ENCODE data around the gene GPR132. TPM values are rescaled to one million over a fixed set of nuclear protein-coding genes. Genes with fewer than 3 reads are reported as not detected.

Gene GPR132
- total RNA-seq, 1 donor from 2014 or later = 2.2 TPM

DNA sequence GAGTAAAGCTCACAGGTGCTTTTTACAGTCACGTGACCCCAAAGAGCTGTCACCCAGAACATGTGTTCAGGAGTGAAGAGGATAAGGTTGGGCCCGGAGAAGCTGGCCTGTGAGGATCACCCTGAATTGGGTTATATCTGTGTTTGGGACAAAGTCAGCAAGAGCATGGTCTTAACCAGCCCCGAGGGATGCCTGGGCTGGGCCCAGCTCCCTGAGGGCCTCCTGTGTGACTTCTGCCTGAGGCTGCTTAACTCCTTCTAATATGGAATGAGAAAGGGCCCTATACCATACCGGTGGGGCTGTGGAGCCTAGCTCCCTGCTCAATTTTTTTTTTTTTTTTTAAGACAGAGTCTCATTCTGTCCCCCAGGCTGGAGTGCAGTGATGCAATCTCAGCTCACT is 46.8 kb downstream of the GPR132 start:
- Histone ChIP-seq H3K27me3 (ENCODE audit: insufficient read depth, low read length) (no peaks in the 10 kb centered on the region), H3K9ac (ENCODE audit: low read length) (no peak overlapping the region), H3K9me3 (ENCODE audit: insufficient read depth, low read depth, low read length) (no peaks in the 10 kb centered on the region), H3K4me3 (ENCODE audit: insufficient read depth, low read depth, low read length) (peak overlapping the region; percentile 10), H3K4me2 (ENCODE audit: low read length) (peak overlapping the region; percentile 92), H3K36me3 (ENCODE audit: insufficient read depth, low read length) (no peaks in the 10 kb centered on the region), H4K20me1 (ENCODE audit: insufficient read depth, low read length) (peaks cover 65% of the 10 kb centered on the region), H3K79me2 (ENCODE audit: insufficient read depth, low read length) (peaks cover 85% of the 10 kb centered on the region), H2AFZ (ENCODE audit: low read depth, low read length) (no peak overlapping the region), H3K4me1 (ENCODE audit: insufficient read depth, low read length) (peaks cover 38% of the 10 kb centered on the region), H3K27ac (ENCODE audit: low read depth, low read length) (no peak overlapping the region)
- Mint-ChIP-seq H3K27ac (ENCODE audit: unreplicated experiment) (no peak overlapping the region), H3K36me3 (ENCODE audit: low read depth, unreplicated experiment) (peaks cover 5% of the 10 kb centered on the region), H3K4me3 (ENCODE audit: unreplicated experiment) (no peak overlapping the region), H3K27me3 (ENCODE audit: low read depth, unreplicated experiment) (no peaks in the 10 kb centered on the region), H3K9me3 (ENCODE audit: unreplicated experiment) (no peaks in the 10 kb centered on the region), H3K4me1 (ENCODE audit: low read depth, unreplicated experiment) (peaks cover 16% of the 10 kb centered on the region)
- TF ChIP-seq, protein P1, sequence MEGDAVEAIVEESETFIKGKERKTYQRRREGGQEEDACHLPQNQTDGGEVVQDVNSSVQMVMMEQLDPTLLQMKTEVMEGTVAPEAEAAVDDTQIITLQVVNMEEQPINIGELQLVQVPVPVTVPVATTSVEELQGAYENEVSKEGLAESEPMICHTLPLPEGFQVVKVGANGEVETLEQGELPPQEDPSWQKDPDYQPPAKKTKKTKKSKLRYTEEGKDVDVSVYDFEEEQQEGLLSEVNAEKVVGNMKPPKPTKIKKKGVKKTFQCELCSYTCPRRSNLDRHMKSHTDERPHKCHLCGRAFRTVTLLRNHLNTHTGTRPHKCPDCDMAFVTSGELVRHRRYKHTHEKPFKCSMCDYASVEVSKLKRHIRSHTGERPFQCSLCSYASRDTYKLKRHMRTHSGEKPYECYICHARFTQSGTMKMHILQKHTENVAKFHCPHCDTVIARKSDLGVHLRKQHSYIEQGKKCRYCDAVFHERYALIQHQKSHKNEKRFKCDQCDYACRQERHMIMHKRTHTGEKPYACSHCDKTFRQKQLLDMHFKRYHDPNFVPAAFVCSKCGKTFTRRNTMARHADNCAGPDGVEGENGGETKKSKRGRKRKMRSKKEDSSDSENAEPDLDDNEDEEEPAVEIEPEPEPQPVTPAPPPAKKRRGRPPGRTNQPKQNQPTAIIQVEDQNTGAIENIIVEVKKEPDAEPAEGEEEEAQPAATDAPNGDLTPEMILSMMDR (IDR thresholded peaks at IDR 0.05; ENCODE audit: insufficient read depth, low read depth, low read length) = no peak
- no peak for TF ChIP-seq EZH2 (IDR thresholded peaks at IDR 0.05; ENCODE audit: insufficient read depth, low read length)
- no peak for FAIRE-seq
- DNase-seq (ENCODE audit: low read depth) = no peak

DNA sequence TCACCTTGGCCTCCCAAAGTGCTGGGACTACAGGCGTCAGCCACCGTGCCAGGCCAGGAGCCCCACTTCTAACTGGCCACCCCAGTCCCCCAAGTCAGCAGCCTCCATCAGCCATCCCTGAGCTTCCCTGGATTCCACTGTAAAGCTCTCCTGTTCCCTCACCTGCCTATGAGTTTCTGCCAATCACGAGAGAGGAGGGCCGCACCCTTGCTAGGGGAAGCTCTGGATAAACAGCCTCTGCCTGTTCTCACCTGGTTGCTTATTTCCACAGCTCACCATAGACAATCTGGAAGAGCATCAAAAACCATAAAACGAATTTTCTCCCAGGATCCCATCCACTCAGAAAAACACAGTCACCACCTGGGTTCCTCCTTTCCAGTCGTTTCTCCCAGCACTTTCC is 49.3 kb downstream of the GPR132 start:
- H4K20me1 ChIP-seq (ENCODE audit: insufficient read depth, low read length) = peaks cover 89% of the 10 kb centered on the region
- H3K36me3 Mint-ChIP-seq (ENCODE audit: low read depth, unreplicated experiment) = peaks cover 5% of the 10 kb centered on the region
- FAIRE-seq = no peak

DNA sequence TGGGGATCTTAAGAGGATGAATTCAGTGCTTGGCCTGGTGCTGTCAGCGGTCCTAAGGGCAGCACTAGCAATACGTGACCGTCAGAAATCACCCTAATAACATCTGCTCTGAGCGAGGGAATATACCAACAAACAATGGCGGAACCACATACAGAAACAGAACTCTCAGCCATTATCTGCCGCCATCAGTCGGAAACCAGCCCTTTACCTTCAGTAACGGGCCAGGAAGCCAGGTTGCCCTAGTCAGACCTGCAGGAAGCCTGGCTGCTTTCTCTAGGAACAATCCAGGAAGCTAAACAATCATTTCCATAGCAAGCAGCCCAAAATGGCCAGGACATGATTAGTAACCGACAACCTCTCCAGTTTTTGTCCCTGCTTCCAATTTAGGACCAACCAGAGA is 50.0 kb downstream of the GPR132 start:
- DNase-seq (ENCODE audit: low read depth) (no peak), FAIRE-seq (no peak)
- Histone ChIP-seq H3K27me3 (ENCODE audit: insufficient read depth, low read length) (no peaks in the 10 kb centered on the region), H3K4me1 (ENCODE audit: insufficient read depth, low read length) (peaks cover 23% of the 10 kb centered on the region), H3K4me2 (ENCODE audit: low read length) (peak overlapping the region; percentile 61), H4K20me1 (ENCODE audit: insufficient read depth, low read length) (peaks cover 94% of the 10 kb centered on the region), H3K36me3 (ENCODE audit: insufficient read depth, low read length) (peaks cover 5% of the 10 kb centered on the region), H3K9ac (ENCODE audit: low read length) (no peak overlapping the region), H2AFZ (ENCODE audit: low read depth, low read length) (no peak overlapping the region), H3K4me3 (ENCODE audit: insufficient read depth, low read depth, low read length) (no peak overlapping the region), H3K27ac (ENCODE audit: low read depth, low read length) (no peak overlapping the region), H3K79me2 (ENCODE audit: insufficient read depth, low read length) (peaks cover 100% of the 10 kb centered on the region), H3K9me3 (ENCODE audit: insufficient read depth, low read depth, low read length) (no peaks in the 10 kb centered on the region)
- Mint-ChIP-seq H3K36me3 (ENCODE audit: low read depth, unreplicated experiment) (peaks cover 7% of the 10 kb centered on the region), H3K4me3 (ENCODE audit: unreplicated experiment) (no peak overlapping the region), H3K27ac (ENCODE audit: unreplicated experiment) (no peak overlapping the region), H3K9me3 (ENCODE audit: unreplicated experiment) (no peaks in the 10 kb centered on the region), H3K27me3 (ENCODE audit: low read depth, unreplicated experiment) (no peaks in the 10 kb centered on the region), H3K4me1 (ENCODE audit: low read depth, unreplicated experiment) (peaks cover 7% of the 10 kb centered on the region)
- TF ChIP-seq, protein P1 (IDR thresholded peaks at IDR 0.05; ENCODE audit: insufficient read depth, low read depth, low read length) = no peak
- no peak for TF ChIP-seq EZH2 (IDR thresholded peaks at IDR 0.05; ENCODE audit: insufficient read depth, low read length)

More for the DNA sequence above, 49.3 kb downstream of the GPR132 start:
- H2AFZ ChIP-seq (ENCODE audit: low read depth, low read length) = no peak overlapping the region
- Mint-ChIP-seq H3K4me3 (ENCODE audit: unreplicated experiment) (no peak overlapping the region), H3K4me1 (ENCODE audit: low read depth, unreplicated experiment) (peaks cover 7% of the 10 kb centered on the region), H3K27ac (ENCODE audit: unreplicated experiment) (no peak overlapping the region), H3K9me3 (ENCODE audit: unreplicated experiment) (no peaks in the 10 kb centered on the region), H3K27me3 (ENCODE audit: low read depth, unreplicated experiment) (no peaks in the 10 kb centered on the region)
- DNase-seq (ENCODE audit: low read depth) = no peak
- peaks cover 99% of the 10 kb centered on the region for H3K79me2 ChIP-seq (ENCODE audit: insufficient read depth, low read length)
- peaks cover 23% of the 10 kb centered on the region for H3K4me1 ChIP-seq (ENCODE audit: insufficient read depth, low read length)
- H3K36me3 ChIP-seq (ENCODE audit: insufficient read depth, low read length) = no peaks in the 10 kb centered on the region
- H3K27ac ChIP-seq (ENCODE audit: low read depth, low read length) = no peak overlapping the region
- no peaks in the 10 kb centered on the region for H3K27me3 ChIP-seq (ENCODE audit: insufficient read depth, low read length)
- TF ChIP-seq, protein P1 (IDR thresholded peaks at IDR 0.05; ENCODE audit: insufficient read depth, low read depth, low read length) = no peak
- no peak for TF ChIP-seq EZH2 (IDR thresholded peaks at IDR 0.05; ENCODE audit: insufficient read depth, low read length)
- H3K4me3 ChIP-seq (ENCODE audit: insufficient read depth, low read depth, low read length) = no peak overlapping the region
- no peak overlapping the region for H3K9ac ChIP-seq (ENCODE audit: low read length)
- no peaks in the 10 kb centered on the region for H3K9me3 ChIP-seq (ENCODE audit: insufficient read depth, low read depth, low read length)
- peak overlapping the region; percentile 11 for H3K4me2 ChIP-seq (ENCODE audit: low read length)
